Activated CD4-positive, alpha-beta T cell treated with anti-CD3 and anti-CD28 coated beads, Interleukin-2, amount 50 U/mL, for 24 hours (primary cell): Measurements from ENCODE around the gene TSPAN33.

Experiments
- DNase-seq, 2 donors: peaks; one replicate each; pipeline ENCODE4 v3.0.0-alpha.2; 2020; ENCODE audit warnings: low read depth in 1 of 2, low spot score in 1 of 2

TSPAN33 gene

DNA sequence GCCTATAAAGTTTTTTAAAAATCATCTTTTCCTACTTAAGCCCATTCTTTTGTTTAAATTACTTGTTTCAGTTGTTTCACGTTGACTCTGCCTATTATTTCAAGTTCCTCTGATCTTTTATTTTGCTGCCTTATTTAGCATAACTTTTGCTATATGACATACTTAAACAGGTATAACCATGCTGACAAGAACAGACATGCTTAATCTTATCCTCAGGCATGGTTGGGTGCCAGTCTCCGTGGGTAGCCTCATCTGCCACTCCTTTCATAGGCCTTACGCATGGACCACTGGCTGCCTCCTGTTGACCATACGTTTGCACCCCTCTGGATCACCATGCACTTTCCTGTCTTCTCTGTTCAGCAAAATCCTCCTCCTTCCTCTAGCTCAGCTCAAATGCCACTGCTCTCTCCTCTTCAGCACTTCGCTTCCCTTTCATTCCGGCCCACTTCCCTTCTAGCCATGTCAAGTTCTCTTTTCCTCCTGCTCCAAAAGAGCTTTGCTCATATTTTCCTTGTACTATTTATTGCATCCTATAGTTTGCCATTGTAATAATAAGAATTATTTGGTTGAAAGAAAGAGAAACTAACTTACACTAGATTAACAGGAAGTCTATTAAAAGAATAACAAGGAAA lies 10.0 kb upstream of the TSPAN33 start:
- DNase-seq, result no peak

DNA sequence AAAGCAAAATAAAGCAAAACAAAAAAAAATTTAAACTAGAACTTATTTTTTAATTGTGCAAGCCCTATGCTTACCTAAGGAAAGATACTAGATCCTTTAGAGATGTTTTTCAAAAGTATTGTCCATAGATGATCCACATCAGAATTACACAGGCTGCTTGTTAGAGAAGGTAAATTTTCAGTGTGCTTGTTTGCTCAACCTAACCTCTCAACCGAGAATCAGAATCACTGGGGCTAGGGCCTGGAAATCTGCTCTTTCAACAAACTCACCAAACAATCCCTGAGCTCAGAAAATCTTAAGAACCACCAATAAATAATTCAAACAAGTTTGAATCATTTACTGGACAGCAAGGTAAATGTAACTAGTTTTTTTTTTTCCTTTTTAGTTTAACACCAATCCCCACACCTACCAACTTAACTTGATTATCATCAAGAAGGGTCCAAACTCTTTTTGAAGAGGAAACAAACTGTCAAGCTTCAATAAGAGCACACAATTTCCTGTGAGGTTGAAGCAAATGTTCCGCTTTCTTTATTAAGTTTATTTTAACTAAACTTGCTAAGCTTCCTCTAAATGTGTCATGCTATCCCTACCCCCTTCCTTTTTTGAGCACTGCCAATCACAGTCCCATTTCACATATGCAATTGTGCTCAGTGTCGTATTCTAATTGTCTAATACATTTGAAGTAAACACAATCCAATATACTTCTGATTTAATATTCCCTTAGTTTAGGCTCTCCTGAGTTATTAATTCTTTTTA lies 7.4 kb upstream of the TSPAN33 start:
- DNase-seq, result no peak

DNA sequence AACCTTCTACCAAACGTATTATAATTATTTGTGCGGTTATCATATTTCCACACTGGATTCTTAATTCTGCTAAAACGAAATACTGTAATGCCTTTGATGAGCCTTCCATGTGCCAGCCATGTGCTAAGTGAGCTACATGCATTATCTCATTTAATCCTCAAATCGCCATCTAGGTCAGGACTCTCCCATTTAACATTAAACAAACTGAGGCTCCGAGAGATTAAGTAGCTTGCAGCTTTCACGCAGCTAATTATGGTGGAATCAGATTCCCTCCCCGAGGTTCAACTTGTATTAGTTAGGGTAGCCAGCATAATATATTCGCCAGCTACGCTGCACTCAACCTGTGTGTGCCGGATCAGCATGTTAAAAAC lies 798 bp upstream of the TSPAN33 start:
- DNase-seq, result no peak

DNA sequence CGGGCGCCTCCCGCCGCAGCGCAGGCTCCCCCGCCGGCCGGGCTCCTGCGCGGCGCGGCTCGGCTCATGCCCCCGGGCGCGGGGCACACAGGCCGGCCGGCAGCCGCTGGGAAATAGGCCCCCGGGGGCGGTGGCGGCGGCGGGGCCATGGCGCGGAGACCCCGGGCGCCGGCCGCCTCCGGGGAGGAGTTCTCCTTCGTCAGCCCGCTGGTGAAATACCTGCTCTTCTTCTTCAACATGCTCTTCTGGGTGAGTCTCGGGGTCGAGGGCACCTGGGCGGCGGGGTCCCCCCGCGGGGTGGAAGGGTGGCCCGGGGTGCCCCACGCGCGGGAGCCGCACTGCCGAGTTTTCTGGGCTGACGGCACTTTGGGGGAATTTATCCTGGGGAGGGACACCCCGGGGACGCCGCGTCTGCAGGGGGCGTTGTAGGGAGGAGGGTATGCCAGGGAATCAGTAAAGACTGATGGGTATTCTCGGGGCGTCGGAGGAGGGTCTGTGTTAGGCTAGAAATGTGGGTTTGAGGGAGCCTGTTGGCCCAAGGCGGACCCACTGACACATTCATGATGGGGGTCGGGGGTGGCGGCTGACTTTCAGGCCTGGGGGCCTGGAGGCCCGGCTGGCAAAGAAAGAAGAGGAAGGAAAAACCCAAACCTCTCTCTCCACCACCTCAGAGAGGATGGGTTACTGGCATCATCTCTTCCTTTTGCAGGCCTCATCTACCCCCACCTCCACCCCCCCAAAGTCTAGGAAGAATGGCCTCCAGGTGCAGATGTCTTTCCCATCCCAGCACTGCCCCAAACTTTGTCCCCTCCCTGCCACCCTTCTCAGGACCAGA lies 544 bp downstream of the TSPAN33 start:
- no peak for DNase-seq

DNA sequence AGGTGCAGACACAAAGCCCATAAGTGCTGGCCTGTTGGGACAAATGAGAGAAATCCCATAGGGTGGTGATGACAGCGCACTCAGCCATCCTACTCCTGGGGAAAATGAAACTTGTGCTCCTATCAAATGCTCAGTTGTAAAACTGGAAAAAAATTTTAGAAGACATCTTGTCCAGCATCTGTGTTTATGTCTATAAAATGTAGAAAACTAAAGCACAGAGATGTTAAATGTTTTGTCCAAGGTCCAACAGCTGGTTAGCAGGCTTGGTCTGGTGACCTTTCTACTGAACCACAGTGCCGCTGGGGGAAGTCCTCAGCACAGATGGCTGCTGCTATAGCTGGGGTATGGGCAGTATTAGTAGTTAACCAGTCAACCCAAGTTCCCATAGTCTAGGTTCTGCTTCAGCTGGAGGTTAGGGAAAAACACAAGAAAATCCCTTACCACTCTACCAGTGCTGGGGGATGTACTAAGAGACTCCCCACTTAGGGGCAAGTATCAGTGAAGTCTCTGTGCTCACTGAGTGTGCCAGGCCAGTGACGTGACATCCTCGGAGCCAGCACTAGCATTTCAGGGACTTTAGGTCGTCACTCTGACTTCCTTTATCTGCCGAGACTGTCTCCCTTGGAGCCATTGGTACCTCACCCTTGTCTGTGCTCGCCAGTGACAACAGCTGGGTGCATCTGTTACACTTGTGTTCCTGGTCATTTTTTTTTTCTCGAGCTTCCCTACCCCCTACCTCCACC lies 1.9 kb downstream of the TSPAN33 start:
- DNase-seq, result no peak

DNA sequence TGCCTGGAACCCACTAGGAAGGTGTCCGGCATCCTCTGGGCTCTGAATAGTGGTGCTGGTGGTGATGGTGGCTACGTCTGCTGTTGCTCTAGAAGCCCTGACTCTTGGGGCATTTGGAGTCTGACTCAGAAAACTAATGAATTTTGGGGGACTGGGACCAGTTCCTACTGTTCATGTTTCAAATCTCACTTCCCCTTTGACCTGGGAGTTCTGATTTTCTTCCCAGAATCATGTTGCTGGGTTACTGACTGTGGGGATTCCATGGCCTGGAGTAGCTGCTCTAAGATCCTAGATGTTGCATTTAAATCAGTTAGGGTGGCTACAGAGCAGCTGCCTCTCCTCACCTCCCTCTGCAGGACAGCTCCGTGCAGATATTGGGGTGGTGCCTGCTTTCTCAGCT lies 3.2 kb downstream of the TSPAN33 start:
- no peak for DNase-seq

DNA sequence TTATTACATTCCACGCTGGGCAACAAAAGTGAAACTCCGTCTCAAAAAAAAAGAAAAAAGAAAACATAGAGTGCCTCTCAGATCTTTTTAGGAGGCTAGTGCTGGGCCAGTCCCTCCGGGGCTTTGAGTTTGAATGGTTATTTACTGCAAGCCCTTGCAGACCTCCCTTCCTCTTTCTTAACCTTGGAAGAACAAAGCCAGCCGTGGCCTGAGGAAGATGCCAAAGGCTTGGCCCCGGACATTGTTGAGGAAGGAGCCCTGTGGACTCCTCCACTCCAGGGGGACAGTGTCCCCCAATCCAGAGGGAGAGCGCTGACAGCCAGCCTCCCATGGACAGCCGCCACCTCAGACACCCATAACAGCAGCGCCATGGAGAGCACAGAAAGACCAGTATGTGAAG lies 5.0 kb downstream of the TSPAN33 start:
- DNase-seq, result no peak

DNA sequence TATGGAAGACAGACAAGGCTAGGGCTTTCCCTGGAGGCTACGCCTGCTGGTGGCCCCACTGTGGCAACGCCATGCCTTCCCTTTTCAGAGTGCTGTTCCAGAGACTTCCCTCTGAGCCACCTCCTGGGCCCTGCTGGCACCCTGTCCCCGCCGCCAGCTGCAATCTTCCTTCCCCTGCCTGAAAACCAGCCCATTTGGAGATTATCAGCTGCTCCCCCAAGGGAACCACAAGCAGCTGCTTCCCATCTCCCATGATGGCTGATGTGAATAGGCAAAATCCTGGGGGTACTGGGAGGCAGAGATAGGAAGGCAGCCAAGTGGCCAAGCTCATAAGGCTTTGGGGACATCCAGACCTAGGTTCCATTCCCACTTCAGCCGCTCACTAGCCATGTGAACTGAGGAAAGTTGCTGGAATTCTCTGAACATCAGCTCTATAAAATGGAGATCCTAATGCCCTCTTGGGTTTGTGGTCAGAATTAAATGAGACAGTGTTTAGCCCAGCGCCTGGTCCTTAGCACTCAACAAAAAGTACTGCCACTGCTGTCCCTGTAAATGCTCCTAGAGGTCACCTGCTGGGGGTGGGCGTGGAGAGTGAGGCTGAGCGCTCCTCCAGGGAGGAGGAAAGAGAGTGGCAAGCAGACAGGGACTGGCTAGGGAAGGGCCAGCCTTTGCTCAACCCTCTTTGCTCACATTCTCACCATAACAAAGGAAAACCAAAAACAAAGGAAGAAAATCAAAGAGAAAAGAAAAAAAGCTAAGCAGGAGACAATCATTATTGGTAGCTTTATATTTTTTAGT lies 5.9 kb downstream of the TSPAN33 start:
- no peak for DNase-seq

DNA sequence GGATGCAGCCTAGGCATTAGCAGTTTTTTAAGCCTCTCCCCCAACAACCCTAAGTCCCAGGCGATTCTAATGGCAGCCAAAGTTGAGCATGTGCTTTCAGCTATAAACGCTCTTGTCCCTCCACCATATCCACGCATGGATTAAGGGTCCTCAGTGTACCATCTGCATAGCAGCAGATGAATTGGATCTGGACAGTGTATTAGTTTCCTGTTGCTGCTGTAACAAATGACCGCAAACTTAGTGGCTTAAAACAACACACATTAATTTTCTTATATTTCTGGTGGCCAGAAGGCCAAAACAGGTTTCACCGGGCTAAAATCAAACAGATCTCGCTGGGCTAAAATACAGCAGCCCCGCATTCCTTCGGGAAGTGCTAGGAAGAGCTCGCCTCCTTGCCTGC lies 13.1 kb downstream of the TSPAN33 start:
- no peak for DNase-seq

DNA sequence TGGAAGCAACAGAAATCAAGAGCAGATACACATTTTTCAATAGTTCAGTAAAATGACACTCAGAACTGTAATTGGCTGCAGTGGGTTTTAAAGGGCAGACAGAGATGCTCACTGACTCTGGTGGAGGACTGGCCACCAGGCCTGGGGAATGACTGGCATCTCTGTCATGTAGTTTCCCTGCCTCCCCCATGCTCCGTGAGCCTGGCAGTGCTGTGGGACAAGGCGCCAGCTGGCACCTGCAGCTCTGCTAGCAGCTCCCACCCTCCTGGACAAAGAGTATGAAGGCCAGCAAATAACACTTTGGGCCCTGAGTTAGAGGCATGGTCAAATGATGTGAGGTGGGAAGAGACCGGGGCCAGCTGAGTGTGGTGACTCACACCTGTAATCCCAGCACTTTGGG lies 15.0 kb downstream of the TSPAN33 start:
- no peak for DNase-seq

DNA sequence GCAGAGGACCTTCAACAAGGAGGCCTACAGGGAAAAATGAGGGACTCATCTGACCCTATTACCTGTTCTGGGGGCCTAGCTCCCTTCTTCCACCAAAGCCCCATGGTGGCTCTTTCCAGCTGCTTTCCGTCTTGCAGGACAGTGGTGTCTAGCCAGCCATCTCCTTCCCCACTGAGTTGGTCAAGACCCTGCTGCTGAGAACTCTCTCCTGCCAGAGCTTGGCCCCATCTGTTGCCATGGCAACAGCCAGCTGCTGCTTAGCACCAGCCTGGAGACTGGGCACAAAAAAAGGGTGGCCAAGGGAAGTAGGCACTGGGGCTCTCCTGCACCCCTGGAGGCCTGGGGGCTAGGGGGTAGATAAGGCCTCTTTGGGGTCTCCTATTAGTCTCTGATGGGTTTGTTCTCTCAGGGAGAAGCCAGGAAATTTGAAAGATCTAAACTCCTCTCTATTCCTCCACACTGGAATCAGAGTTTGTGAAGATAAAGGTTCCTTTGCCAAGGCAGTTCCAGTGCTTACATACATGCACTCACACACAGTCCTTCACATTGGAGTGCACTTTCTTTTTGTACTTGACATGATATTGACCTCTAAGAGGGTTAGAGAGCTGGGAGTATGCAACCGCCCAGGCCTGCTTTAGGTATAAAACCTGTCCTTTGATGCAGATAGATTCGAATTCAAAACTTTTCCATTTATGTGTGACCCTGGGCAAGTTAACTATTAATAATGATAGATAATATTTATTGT lies 15.8 kb downstream of the TSPAN33 start:
- DNase-seq, result no peak

DNA sequence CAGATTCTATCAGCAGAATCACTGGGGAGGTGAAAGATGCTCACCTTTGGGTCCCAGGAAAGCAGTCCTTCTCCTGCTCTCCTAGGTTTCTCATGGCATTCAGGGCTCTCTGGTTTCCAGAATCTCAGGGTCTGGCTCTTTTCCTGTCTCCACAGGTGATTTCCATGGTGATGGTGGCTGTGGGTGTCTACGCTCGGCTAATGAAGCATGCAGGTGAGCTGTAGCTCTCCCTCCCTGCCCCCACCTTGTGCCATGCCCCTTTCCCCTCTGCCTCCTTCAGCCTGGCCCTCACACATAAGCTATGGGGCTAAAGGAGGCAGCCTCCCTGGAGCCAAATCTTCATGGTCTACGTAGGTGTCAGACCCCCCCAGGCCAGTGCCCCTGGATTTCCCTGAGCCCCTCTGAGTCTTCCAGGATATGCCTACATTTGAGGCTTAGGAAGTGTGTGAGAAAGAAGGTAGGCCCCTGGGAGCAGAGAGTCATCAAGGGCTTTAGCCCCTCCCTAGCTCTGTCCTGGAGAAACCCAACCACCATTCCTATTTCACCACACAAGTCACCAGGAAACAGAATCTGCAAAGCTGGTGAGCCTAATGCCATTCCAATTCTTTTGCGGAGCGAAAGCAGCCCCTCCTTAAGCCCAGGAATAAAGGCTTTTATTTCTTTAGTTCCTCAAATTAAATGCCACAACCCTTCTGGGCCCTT lies 17.2 kb downstream of the TSPAN33 start:
- DNase-seq, result no peak

DNA sequence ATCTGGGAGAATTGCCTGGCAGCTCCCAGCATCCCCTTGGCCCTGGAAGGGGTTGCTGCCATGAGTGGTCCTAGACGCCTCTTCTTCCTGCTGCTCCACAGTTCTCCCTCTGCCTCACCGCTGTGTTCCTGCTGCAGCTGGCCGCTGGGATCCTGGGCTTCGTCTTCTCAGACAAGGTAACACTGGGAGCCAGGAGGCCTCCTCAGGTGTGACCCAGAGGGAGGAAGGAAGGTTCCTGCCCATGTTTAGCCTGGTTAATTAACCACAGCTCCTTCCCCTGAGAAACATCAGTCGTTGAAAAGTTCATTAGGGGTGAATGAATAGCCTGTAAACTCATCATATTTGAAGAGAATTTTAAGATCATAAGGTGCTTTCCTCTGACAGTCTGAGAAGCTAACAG lies 18.2 kb downstream of the TSPAN33 start:
- DNase-seq, result no peak

DNA sequence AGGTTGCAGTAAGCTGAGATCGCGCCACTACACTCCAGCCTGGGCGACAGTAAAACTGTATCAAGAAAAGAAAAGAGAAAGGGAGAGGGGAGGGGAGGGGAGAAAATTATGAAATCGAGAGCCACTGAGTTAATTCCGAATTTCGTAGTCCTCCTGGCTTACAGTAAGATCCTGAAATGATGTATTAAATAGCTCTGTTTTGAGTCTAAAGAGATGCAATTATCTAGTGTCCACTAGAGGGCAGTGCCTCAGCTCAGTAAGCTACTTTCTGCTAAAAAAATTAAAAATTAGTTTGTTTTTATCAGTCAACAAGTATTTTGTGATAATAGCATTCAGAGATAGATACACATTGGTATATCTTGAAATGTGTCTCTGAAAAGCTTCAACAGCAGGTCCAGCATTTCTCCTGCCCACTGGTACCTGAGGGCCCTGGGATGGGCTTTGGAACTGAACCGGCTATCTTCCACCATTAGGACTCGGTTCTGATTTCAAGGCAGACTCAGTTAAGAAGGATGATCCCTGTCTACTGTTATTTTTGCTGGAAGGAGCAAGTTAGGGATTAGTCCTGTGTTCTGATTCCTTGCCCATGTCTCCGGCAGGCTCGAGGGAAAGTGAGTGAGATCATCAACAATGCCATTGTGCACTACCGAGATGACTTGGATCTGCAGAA lies 19.5 kb downstream of the TSPAN33 start:
- DNase-seq, result no peak

DNA sequence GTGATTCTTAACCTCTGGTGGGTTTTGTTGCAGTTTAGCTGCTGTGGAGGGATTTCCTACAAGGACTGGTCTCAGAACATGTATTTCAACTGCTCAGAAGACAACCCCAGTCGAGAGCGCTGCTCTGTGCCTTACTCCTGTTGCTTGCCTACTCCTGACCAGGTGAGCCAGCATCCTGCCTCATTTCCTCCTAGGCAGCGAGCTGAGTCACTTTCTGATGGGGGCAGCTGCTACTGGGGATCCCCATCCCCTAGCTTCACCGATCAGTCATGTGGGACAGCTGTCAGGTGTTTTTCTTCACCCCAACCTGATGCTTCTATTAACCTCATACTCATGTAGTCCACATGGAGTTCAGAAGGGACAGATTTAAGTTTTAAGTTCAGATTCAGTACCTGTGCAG lies 22.2 kb downstream of the TSPAN33 start:
- no peak for DNase-seq

DNA sequence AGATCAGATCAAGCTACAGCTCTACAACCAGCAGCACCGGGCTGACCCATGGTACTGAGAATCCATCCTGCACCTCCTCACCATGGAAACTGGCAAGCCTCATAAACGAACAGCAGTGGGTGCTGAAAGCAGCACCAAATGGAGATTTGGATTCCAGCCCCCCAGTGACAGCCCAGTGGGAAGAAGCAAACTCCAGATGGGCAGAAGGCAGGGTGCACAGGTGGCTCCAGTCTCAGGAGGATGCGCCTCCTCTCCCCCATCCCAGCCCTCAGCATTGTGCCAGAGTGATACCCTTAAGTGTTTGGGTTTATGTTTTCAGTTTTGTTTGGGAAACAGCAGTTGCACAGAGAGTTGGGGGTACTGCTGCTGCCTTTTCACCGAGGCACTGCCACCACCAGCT lies 23.3 kb downstream of the TSPAN33 start:
- DNase-seq, result no peak

DNA sequence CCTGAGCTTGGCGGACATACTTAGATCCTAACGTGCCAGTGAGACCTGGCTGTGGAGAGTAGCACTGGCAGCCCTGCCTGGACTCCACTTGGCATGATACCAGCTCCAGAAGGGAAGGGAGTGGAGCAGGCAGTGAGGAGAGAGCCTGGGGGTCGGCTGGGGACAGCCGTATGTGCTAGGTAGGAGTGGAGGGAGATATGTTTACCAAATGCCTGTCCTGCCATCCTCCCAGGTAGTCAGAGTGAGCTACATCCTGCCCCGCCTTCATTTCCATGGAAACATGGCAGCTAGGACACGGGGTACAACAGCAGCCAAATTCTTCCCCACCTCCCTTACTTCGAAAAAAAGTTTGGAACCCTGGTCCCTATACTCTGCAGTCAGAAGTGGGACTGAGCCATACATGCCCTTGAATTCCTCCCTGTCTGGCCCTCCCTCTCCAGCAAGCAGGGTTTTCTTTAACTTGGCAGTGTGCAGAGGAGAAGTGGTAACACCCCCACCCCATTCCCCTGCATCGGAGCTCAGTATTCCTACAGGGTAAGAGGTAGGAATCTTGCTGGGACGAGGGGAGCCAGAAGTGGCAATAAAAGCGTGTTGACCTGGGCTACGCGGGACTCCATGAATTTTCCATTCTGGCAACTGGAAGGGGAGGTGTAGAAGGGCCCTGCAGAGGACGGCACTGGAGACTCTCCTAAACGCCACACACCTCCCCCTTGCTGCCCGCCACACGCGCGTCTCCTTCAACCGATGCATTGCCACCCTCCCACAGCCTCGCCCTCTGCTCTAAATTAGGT lies 23.9 kb downstream of the TSPAN33 start:
- DNase-seq, result no peak

DNA sequence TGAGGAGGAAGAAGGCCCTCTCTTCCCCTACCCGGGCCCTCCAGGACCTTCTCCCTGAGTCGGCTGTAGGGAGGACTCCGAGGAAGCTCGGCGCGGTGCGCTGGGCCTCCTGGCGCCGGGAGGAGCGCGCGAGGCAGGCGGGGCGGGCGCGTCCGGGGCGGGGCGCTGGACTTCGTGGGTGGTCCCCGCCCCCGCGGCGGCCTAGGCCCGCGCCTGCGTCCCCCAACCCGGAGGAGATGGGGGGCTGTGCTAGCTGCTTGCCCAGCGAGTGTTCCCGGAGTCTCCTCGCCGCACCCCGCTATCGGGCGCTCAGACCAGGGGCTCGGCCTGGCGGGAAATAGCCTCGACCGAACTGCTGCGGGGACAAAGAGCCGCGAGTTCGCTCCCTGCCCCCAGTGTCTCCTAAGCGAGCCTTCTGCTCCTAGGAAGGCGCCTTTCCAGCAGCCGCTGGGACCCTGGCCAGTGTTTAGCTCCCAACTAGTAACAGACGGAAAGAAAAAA lies 24.7 kb downstream of the TSPAN33 start:
- no peak for DNase-seq
